Smooth muscle cell (in vitro differentiated cells): ENCODE measurements around the gene MED10. TPM values are rescaled to one million over a fixed set of nuclear protein-coding genes. Genes with fewer than 3 reads are reported as not detected.

ENCODE experiments used
- DNase-seq: peaks from one replicate; lab custom pipeline; 2025; ENCODE audit not compliant: unreplicated experiment; lab: John Stamatoyannopoulos, UW
- H2AFZ ChIP-seq: fragments of 200-600 bp; sonication (generic); 2 replicates; pipeline ENCODE4 v1.6.0; 2016; ENCODE audit warnings: antibody characterized with exemption, low read depth, mild to moderate bottlenecking
- H3F3A ChIP-seq: fragments of 200-600 bp; sonication (generic); 2 replicates; pipeline ENCODE4 v1.6.0; 2017; ENCODE audit warnings: antibody characterized with exemption, low read depth
- H3K27ac ChIP-seq: fragments of 200-600 bp; sonication (generic); 2 replicates; pipeline ENCODE4 v1.5.1; 2016; ENCODE audit warnings: low read depth, mild to moderate bottlenecking
- H3K27me3 ChIP-seq: fragments of 200-600 bp; sonication (generic); 2 replicates; pipeline ENCODE4 v1.6.1; 2016; ENCODE audit warnings: low read depth, mild to moderate bottlenecking
- H3K36me3 ChIP-seq: fragments of 200-600 bp; sonication (generic); 2 replicates; pipeline ENCODE4 v1.5.1; 2016; ENCODE audit warnings: low read depth
- H3K4me1 ChIP-seq: fragments of 200-600 bp; sonication (generic); 2 replicates; pipeline ENCODE4 v1.5.1; 2016; ENCODE audit warnings: low read depth
- H3K4me2 ChIP-seq: fragments of 200-600 bp; sonication (generic); 2 replicates; pipeline ENCODE4 v1.6.0; 2016; ENCODE audit warnings: mild to moderate bottlenecking
- H3K4me3 ChIP-seq: fragments of 200-600 bp; sonication (generic); 2 replicates; pipeline ENCODE4 v1.5.1; 2016; ENCODE audit warnings: mild to moderate bottlenecking
- H3K79me2 ChIP-seq: fragments of 200-600 bp; sonication (generic); 2 replicates; pipeline ENCODE4 v1.6.0; 2016; ENCODE audit warnings: low read depth, mild to moderate bottlenecking
- H3K9ac ChIP-seq: fragments of 200-600 bp; sonication (generic); 2 replicates; pipeline ENCODE4 v1.6.0; 2016; ENCODE audit warnings: low read depth
- H3K9me3 ChIP-seq: fragments of 200-600 bp; sonication (generic); replicated peaks from 2 replicates; pipeline ENCODE4 v1.5.1; 2016; ENCODE audit warnings: low read depth
- H4K20me1 ChIP-seq: fragments of 200-600 bp; sonication (generic); 2 replicates; pipeline ENCODE4 v1.6.0; 2016; ENCODE audit warnings: low read depth
- WGBS: methylation state at CpG from one replicate; pipeline ENCODE4 v1.1.7; 2016; ENCODE audit warnings: low lambda C conversion rate; 5-methylcytosine and 5-hydroxymethylcytosine counted together
- polyA plus RNA-seq: library from polyadenylated mRNA; unstranded; fragments of >200 nt; fragmentation: Nextera tagmentation; extraction: Ambion mirVana; gene quantifications from 2 replicates; pipeline ENCODE4 v1.2.1, GENCODE V29; 2016
- total RNA-seq: library from RNA; depleted of rRNA; stranded (reverse); fragments of >200 nt; gene quantifications from 2 replicates; pipeline ENCODE4 v1.2.3, GENCODE V29; 2014
- TF ChIP-seq, protein P1 (sequence below): fragments of 200-600 bp; sonication (generic); IDR thresholded peaks from 2 replicates; pipeline ENCODE4 v1.5.1; 2017; ENCODE audit warnings: borderline replicate concordance, mild to moderate bottlenecking, antibody characterized with exemption; ENCODE audit not compliant: insufficient read depth, poor library complexity, severe bottlenecking

The MED10 gene
- total and polyA plus RNA-seq, 2 experiments from 2014 or later = 23.0 to 96.2 TPM

GRCh38 chr5:6378766-6379103, 388 bp upstream of the MED10 start:
- H2AFZ ChIP-seq = peak overlapping the region; percentile 47
- peaks cover 12% of the 10 kb centered on the region for H3K4me1 ChIP-seq
- H3K4me2 ChIP-seq = peak overlapping the region; percentile 98
- H3F3A ChIP-seq = no peaks in the 10 kb centered on the region
- H3K4me3 ChIP-seq = peak overlapping the region; percentile 87
- TF ChIP-seq, protein P1, sequence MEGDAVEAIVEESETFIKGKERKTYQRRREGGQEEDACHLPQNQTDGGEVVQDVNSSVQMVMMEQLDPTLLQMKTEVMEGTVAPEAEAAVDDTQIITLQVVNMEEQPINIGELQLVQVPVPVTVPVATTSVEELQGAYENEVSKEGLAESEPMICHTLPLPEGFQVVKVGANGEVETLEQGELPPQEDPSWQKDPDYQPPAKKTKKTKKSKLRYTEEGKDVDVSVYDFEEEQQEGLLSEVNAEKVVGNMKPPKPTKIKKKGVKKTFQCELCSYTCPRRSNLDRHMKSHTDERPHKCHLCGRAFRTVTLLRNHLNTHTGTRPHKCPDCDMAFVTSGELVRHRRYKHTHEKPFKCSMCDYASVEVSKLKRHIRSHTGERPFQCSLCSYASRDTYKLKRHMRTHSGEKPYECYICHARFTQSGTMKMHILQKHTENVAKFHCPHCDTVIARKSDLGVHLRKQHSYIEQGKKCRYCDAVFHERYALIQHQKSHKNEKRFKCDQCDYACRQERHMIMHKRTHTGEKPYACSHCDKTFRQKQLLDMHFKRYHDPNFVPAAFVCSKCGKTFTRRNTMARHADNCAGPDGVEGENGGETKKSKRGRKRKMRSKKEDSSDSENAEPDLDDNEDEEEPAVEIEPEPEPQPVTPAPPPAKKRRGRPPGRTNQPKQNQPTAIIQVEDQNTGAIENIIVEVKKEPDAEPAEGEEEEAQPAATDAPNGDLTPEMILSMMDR = no peak
- peaks cover 38% of the 10 kb centered on the region for H4K20me1 ChIP-seq
- H3K9ac ChIP-seq = no peak overlapping the region
- DNase-seq = no peak
- no peaks in the 10 kb centered on the region for H3K27me3 ChIP-seq
- no peak overlapping the region for H3K27ac ChIP-seq
- H3K36me3 ChIP-seq = peaks cover 13% of the 10 kb centered on the region
- WGBS = 16% methylated on average over 8 of the region's 8 CpGs
- H3K9me3 ChIP-seq = no peaks in the 10 kb centered on the region
- peaks cover 34% of the 10 kb centered on the region for H3K79me2 ChIP-seq

DNA sequence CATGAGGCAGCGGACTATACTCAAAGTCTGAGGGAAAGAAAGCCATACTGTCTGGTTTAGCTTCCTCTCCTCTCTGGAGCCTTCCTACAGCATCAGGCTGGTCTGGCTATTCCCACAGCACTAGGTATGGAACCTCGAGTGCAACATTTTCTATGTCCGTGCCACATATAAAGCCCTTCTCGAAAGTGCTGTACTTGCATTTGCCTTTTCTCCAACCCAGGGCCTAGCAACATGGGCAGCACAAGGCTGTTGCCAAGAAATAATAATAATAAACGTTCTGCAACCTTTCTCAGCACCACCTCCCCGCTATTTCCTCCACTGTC, 804 bp downstream of the MED10 start:
- Histone ChIP-seq H3K9me3 (no peaks in the 10 kb centered on the region), H4K20me1 (peaks cover 50% of the 10 kb centered on the region), H3K79me2 (peaks cover 34% of the 10 kb centered on the region), H3K27me3 (no peaks in the 10 kb centered on the region), H3K4me1 (peaks cover 12% of the 10 kb centered on the region), H3K4me3 (peak overlapping the region; percentile 87), H2AFZ (peak overlapping the region; percentile 72), H3K4me2 (peak overlapping the region; percentile 98), H3K27ac (peak overlapping the region; percentile 76), H3K36me3 (peaks cover 19% of the 10 kb centered on the region), H3K9ac (peak overlapping the region; percentile 93), H3F3A (no peaks in the 10 kb centered on the region)
- WGBS = 35% methylated on average over 6 of the region's 6 CpGs
- no peak for DNase-seq
- TF ChIP-seq, protein P1 = no peak

- DNase-seq = no peak
- Histone ChIP-seq H3F3A (no peaks in the 10 kb centered on the region), H3K9me3 (no peaks in the 10 kb centered on the region), H3K36me3 (peaks cover 22% of the 10 kb centered on the region), H3K4me1 (peaks cover 12% of the 10 kb centered on the region), H3K4me2 (peak overlapping the region; percentile 98), H3K4me3 (peak overlapping the region; percentile 87), H3K9ac (no peak overlapping the region), H4K20me1 (peaks cover 53% of the 10 kb centered on the region), H3K79me2 (peaks cover 34% of the 10 kb centered on the region), H3K27me3 (no peaks in the 10 kb centered on the region), H3K27ac (no peak overlapping the region), H2AFZ (no peak overlapping the region)
- WGBS = 73% methylated on average over 11 of the region's 11 CpGs
- TF ChIP-seq, protein P1 = no peak
Observed at GRCh38 chr5:6376974-6377520, 1.3 kb downstream of the MED10 start.
